ENCODE data around the gene SDHA. TPM values are rescaled to one million over a fixed set of nuclear protein-coding genes. Genes with fewer than 3 reads are reported as not detected.
"Not testable (repeated sequence)": the region's sequence is repeated elsewhere in the genome, so short reads cannot be mapped to it uniquely, and the experiment has no call there.

SDHA gene
- total RNA-seq, 4 donors from 2014 or later: 76.5 to 92.8 (median 83.0) TPM

DNA sequence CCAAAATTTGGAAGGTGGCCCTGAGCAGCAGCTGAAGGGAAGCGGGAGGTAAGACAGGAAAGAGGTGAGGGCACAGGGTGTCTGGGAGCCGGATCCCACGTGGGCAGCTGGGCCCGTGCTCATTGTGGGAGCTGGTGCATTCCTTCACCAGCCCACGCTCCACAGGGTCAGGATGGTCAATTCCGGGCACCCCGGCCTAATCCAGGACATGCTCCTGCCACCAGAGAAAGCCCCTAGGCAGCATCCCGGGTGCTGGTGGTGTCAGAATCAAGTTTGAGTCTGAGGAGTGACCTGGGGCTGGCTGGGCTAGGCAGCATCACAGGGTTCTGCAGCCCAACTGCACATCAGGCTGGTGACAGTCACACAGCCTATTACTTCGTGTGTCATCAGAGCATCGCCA lies 46.2 kb downstream of the SDHA start:
- no peak for DNase-seq (ENCODE audit: low spot score)
- ATAC-seq (ENCODE audit: low FRiP score): peak; percentile 47
- TF ChIP-seq, protein P1, sequence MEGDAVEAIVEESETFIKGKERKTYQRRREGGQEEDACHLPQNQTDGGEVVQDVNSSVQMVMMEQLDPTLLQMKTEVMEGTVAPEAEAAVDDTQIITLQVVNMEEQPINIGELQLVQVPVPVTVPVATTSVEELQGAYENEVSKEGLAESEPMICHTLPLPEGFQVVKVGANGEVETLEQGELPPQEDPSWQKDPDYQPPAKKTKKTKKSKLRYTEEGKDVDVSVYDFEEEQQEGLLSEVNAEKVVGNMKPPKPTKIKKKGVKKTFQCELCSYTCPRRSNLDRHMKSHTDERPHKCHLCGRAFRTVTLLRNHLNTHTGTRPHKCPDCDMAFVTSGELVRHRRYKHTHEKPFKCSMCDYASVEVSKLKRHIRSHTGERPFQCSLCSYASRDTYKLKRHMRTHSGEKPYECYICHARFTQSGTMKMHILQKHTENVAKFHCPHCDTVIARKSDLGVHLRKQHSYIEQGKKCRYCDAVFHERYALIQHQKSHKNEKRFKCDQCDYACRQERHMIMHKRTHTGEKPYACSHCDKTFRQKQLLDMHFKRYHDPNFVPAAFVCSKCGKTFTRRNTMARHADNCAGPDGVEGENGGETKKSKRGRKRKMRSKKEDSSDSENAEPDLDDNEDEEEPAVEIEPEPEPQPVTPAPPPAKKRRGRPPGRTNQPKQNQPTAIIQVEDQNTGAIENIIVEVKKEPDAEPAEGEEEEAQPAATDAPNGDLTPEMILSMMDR (IDR thresholded peaks at IDR 0.05): no peak

DNA sequence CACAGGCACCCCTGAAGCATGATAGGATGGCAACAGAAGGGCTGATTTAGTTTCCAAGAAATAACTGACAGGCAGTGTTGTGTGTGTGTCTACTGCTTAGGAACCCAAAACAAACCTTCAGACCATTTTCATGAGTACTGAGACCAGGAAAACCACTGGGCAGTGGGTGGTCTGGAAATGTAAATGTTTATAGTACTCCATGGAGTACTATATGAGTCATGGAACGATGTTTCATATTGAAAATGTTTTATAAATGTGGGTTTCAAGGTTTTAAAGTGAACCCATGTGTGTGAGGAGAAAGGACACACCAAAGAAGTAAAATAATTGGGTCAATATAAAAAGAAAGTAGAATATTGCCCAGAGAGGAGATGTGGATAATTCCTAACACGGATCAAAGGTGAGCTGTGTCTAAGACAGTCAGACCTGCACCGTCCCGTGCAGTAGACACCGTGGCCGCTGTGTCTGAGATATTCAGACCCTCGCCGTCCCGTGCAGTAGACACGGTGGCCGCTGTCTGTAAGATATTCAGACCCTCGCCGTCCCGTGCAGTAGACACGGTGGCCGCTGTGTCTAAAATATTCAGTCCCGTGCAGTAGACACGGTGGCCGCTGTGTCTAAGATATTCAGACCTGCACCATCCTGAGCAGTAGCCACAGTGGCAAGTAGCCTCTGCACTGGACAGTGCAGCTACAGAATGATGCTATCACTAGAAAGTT lies 48.3 kb downstream of the SDHA start:
- DNase-seq (ENCODE audit: low spot score); ATAC-seq (ENCODE audit: low FRiP score): not testable (repeated sequence)

DNA sequence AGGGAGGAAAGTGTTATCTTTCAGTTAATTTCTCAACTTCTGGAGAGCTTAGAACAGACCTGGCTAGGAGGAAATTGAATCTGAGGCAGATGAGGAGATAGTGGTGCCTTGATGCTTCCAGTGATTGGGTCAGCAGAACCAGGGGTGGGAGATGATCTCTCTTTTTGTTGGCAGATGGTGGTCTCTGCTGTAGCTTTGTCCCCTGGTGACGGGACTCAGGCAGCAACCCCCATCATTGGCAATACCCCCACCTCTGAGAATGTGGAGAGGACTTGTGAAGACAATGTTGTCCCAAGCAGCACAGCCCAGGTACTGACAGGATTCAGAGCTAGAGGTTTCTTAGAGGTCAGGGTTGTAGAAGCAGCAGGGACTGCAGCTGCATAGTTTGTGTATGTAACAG lies 49.6 kb downstream of the SDHA start:
- TF ChIP-seq, protein P1 (IDR thresholded peaks at IDR 0.05): no peak
- ATAC-seq (ENCODE audit: low FRiP score) (no peak), DNase-seq (ENCODE audit: low spot score) (no peak)

DNA sequence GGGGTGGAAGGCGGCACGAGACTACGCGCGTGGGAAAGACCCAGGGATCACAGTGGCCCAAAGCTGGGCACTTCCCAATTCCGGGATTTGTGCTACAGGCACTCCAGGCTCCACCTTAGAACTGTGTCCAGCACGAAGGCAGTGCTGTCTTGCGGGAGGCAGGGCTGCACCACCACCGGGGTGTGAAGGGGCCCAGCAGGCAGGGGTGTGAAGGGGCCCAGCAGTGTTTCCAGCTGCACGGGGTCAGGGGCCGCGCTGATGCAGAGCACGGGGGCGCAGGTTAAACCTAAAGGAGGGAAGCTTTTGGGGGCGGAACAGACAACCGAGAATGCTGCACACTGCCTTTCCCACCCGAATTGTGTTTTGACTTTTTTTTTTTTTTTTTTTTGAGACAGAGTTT lies 52.2 kb downstream of the SDHA start:
- TF ChIP-seq, protein P1 (IDR thresholded peaks at IDR 0.05): no peak
- ATAC-seq (ENCODE audit: low FRiP score) (no peak), DNase-seq (ENCODE audit: low spot score) (no peak)

DNA sequence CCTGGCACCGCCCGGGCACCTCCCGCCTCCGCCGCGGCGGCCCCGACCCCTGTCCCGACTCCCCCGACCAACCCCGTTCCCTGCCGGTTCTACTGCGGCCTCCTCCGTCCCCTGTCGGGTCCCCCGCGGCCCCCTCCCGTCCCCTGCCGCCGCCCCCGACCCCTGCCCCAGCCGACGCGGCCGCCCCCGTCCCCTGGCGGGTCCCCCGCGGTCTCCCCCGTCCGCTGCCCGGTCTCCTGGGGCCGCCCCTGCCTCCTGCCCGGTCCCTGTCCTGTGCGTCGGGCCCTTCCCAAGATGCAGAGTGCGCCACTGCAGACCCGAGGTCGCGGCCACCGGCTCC lies 53.7 kb downstream of the SDHA start:
- ATAC-seq (ENCODE audit: low FRiP score): not testable (repeated sequence)

DNA sequence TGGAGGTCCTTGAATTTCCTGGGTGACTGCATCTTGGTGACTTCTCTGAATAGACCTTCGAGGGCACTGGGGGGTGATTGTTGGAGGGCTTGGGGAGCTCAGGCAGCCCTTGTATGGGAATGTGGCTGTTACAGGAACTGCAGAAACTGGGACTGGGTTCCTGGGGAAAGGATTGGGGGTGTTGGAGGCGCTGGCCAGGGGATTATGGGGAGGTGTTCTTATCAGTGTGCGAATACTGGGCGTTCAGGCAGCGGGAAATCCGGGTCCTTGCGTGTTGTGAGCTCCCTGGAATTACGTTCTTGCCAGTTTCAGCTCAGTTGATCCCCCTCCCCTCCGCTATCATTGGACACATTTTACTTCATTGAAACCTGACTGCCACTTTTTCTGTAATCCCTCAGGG lies 55.0 kb downstream of the SDHA start:
- DNase-seq (ENCODE audit: low spot score); ATAC-seq (ENCODE audit: low FRiP score): not testable (repeated sequence)

More for the DNA sequence above, 53.7 kb downstream of the SDHA start:
- not testable (repeated sequence) for DNase-seq (ENCODE audit: low spot score)

DNA sequence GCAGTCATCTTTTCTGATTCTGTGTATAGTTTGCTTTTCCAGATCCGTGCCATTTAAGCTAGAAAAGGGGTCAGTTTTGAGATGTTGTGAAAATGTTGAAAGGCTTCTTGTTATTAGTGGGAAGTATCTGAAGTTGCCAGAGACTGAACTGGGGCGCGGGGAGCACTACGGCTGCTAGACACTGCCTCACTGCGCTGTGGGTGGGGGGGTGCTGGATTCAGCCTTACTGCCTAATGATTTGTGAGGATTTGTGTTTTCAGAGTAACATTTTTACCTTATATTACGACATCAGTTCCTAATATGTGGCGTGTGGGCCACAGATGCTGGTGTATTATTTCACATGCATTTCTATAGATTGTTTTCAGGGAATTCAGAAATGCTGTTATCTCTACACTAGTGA lies 55.4 kb downstream of the SDHA start:
- not testable (repeated sequence) for ATAC-seq (ENCODE audit: low FRiP score); DNase-seq (ENCODE audit: low spot score)

DNA sequence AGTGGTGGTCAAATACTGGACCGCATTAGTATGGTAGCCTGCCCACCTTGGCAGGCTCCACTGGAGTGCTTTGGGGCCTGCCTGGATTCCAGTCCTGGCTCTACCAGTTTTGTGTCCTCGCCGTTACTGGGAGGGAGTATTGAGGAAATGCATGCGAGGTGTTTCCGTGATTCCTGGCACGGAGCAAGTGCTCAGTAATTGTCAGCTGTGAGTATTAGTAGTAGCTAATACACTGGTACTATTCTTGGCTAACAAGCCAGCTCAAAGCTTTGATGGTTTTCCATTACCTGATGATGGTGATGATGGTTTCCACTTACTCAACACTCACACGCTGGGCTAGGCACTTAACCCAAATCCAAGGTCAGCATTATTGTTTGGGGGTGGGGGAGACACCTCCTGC lies 56.2 kb downstream of the SDHA start:
- not testable (repeated sequence) for DNase-seq (ENCODE audit: low spot score)

DNA sequence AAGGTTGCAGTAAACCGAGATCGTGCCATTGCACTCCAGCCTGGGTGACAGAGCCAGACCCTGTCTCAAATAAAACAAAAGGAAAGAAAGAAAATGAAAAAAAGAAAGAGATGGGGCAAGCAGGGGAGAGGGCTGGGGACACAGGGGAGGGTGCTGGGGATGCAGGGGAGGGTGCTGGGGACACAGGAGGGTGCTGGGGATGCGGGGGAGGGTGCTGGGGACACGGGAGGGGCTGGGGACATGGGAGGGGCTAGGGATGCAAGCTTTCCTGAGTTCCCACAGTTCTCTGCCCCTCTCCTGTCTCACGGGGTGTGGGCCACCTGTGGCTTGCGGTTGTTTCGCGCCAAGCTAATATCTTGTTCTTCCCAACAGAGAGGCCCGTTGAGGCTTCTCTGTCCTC lies 60.5 kb downstream of the SDHA start:
- TF ChIP-seq, protein P1 (IDR thresholded peaks at IDR 0.05): no peak
- no peak for ATAC-seq (ENCODE audit: low FRiP score)

More for the DNA sequence above, 56.2 kb downstream of the SDHA start:
- ATAC-seq (ENCODE audit: low FRiP score): not testable (repeated sequence)

DNA sequence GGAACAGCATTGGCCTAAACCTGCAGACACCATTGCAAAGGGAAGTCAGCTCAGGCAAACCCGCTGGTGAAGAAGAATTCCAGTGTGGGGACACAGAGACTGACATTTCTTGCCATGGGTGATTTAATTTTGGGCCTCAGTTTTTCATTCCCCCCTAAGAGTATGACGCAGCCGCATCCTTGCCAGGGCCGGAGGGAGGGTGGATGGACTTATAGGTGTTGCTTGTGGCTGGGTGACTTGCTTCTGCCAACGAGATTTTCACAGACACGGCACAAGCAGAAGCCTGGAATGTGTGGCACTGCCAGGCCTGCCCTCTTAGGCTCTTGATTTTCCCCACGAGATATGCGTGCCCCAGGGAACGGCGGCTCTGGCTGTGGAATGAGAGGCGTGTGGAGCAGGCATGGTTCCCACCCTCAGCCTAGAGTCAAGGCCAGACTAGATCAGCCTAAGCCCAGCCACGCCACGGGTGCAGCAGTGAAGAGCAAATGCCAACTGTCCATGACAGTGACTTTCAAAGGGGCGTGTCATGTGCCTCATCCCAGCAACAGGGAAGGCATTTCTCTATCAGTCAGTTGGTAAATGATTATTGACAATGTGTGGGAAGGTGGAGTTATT lies 61.0 kb downstream of the SDHA start:
- DNase-seq (ENCODE audit: low spot score); ATAC-seq (ENCODE audit: low FRiP score): not testable (repeated sequence)

More for the DNA sequence above, 60.5 kb downstream of the SDHA start:
- no peak for DNase-seq (ENCODE audit: low spot score)
